Fibroblast of the aortic adventitia (primary cell): ENCODE measurements around the gene FH. TPM values are rescaled to one million over a fixed set of nuclear protein-coding genes. Genes with fewer than 3 reads are reported as not detected.

Experiments
- DNase-seq: peaks from one replicate; pipeline ENCODE4 v3.0.0-alpha.2; 2010; ENCODE audit warnings: low read depth
- H3K4me3 ChIP-seq: 2 replicates; pipeline ENCODE4 v1.5.1; 2011; ENCODE audit warnings: low read depth, mild to moderate bottlenecking, control low read depth, low read length, moderate library complexity
- CTCF ChIP-seq: IDR thresholded peaks from 2 replicates; pipeline ENCODE4 v1.5.1; 2011; ENCODE audit warnings: mild to moderate bottlenecking, low read length, control low read depth, inconsistent platforms; ENCODE audit not compliant: insufficient read depth
- total RNA-seq: library from RNA; depleted of rRNA; stranded (reverse); fragments of >200 nt; gene quantifications from 2 replicates; pipeline ENCODE4 v1.2.3, GENCODE V29; 2012; ENCODE audit warnings: low replicate concordance

The FH gene
- total RNA-seq, 1 donor, result 99.7 TPM

GRCh38 chr1:241451956-241452355 is 67.6 kb downstream of the FH start:
- TF ChIP-seq CTCF, result no peak
- no peak overlapping the region for H3K4me3 ChIP-seq

More at GRCh38 chr1:241451956-241452355, 67.6 kb downstream of the FH start:
- no peak for DNase-seq

Other genes starting within 250 kb of the FH start
- 0.63 TPM in 1 of 2 replicates, not detected in the other for gene RGS7, start 162.6 kb downstream of the FH start, total RNA-seq
- not detected in 2 replicates for gene KMO, start 12.6 kb upstream of the FH start, total RNA-seq
- 2.8 and 10.1 TPM in 2 replicates for gene CHML, start 120.6 kb upstream of the FH start, total RNA-seq
- gene OPN3, start 120.6 kb upstream of the FH start, total RNA-seq, result 2.6 and 12.8 TPM in 2 replicates
- not detected in 2 replicates for gene WDR64, start 132.5 kb upstream of the FH start, total RNA-seq